Keratinocyte (primary cell): ENCODE data around the gene SPON1. TPM values are rescaled to one million over a fixed set of nuclear protein-coding genes. Genes with fewer than 3 reads are reported as not detected.
A peak's percentile ranks its signal among the peaks of the same experiment; 100 is the strongest.

Experiments
- DNase-seq: peaks from one replicate; pipeline ENCODE4 v3.0.0-alpha.2; 2011; ENCODE audit warnings: low read depth, missing footprints, low spot score
- FAIRE-seq: peaks from 2 replicates; lab custom pipeline; 2011; peaks lifted over from hg19 to GRCh38; lab: Jason Lieb, UNC
- H2AFZ ChIP-seq: 2 replicates; pipeline ENCODE4 v1.6.0; 2012; ENCODE audit warnings: low read length, control low read depth, inconsistent platforms; ENCODE audit not compliant: control insufficient read depth
- H3K27ac ChIP-seq: 2 replicates; pipeline ENCODE4 v1.5.1; 2011; ENCODE audit warnings: low read length; ENCODE audit not compliant: control insufficient read depth, insufficient read depth
- H3K27me3 ChIP-seq: 3 replicates; pipeline ENCODE4 v1.6.0; 2011; ENCODE audit warnings: low read length; ENCODE audit not compliant: control insufficient read depth, insufficient read depth; ENCODE audit errors: extremely low read depth
- H3K36me3 ChIP-seq, 2 experiments: 2 replicates in 1 of 2; 3 replicates in 1 of 2; pipeline ENCODE4 v1.5.1; 2011; ENCODE audit warnings: low read length in 2 of 2, mild to moderate bottlenecking in 1 of 2; ENCODE audit not compliant: control insufficient read depth in 2 of 2, insufficient read depth in 2 of 2; ENCODE audit errors: extremely low read depth in 1 of 2
- H3K4me1 ChIP-seq: 3 replicates; pipeline ENCODE4 v1.5.1; 2011; ENCODE audit warnings: low read length; ENCODE audit not compliant: control insufficient read depth, insufficient read depth; ENCODE audit errors: extremely low read depth
- H3K4me2 ChIP-seq: 3 replicates; pipeline ENCODE4 v1.6.0; 2011; ENCODE audit warnings: low read depth, low read length; ENCODE audit not compliant: control insufficient read depth, insufficient read depth; ENCODE audit errors: extremely low read depth
- H3K4me3 ChIP-seq, 3 experiments: fragments of 200-600 bp in 1 of 3; sonication (generic) in 1 of 3; 2 replicates in 2 of 3; 3 replicates in 1 of 3; pipeline ENCODE4 v1.5.1; 2011 to 2016; ENCODE audit warnings: low read length in 3 of 3, mild to moderate bottlenecking in 3 of 3, control low read depth in 2 of 3, inconsistent platforms in 1 of 3, low read depth in 1 of 3, mixed read lengths in 1 of 3, mixed run types in 1 of 3, moderate library complexity in 1 of 3; ENCODE audit not compliant: control insufficient read depth in 2 of 3, insufficient read depth in 2 of 3; ENCODE audit errors: extremely low read depth in 1 of 3
- H3K79me2 ChIP-seq: 2 replicates; pipeline ENCODE4 v1.6.0; 2012; ENCODE audit warnings: low read length; ENCODE audit not compliant: control insufficient read depth, insufficient read depth
- H3K9ac ChIP-seq: 3 replicates; pipeline ENCODE4 v1.6.0; 2011; ENCODE audit warnings: low read length; ENCODE audit not compliant: control insufficient read depth, insufficient read depth; ENCODE audit errors: extremely low read depth
- H3K9me1 ChIP-seq: 3 replicates; pipeline ENCODE4 v1.6.0; 2011; ENCODE audit warnings: low read length; ENCODE audit not compliant: control insufficient read depth, insufficient read depth; ENCODE audit errors: extremely low read depth
- H3K9me3 ChIP-seq: 2 replicates; pipeline ENCODE4 v1.5.1; 2012; ENCODE audit warnings: low read depth, low read length; ENCODE audit not compliant: control insufficient read depth
- H4K20me1 ChIP-seq: 3 replicates; pipeline ENCODE4 v1.6.0; 2011; ENCODE audit warnings: low read length; ENCODE audit not compliant: control insufficient read depth, insufficient read depth; ENCODE audit errors: extremely low read depth
- CTCF ChIP-seq, 3 experiments: IDR thresholded peaks in 1 of 3; conservative IDR thresholded peaks in 1 of 3; optimal IDR thresholded peaks in 1 of 3; 2 replicates in 2 of 3; 3 replicates in 1 of 3; pipeline versions ENCODE3 to v1.5.1; 2011; ENCODE audit warnings: low read length in 3 of 3, mild to moderate bottlenecking in 3 of 3, moderate library complexity in 2 of 3, control low read depth in 1 of 3, inconsistent platforms in 1 of 3; ENCODE audit not compliant: insufficient read depth in 2 of 3; ENCODE audit errors: extremely low read depth in 1 of 3
- EZH2 ChIP-seq: IDR thresholded peaks from one replicate; pipeline ENCODE4 v1.6.1; 2012; ENCODE audit warnings: inconsistent platforms, mild to moderate bottlenecking, low read length, moderate library complexity
- dilution Hi-C: fragments of 300-500 bp; cut with MboI; formaldehyde crosslinking; loops from one replicate; pipeline ENCODE4 v1.7.0; 2020; ENCODE audit warnings: low sequenced_read_pairs; ENCODE audit not compliant: extremely low pct_ligation_motif_present
- polyA plus RNA-seq, 5 experiments: library from polyadenylated mRNA; depleted of rRNA in 3 of 5; stranded (reverse) in 3 of 5; stranded (forward) in 1 of 5; unstranded in 1 of 5; fragments of >200 nt; gene quantifications; 1 replicate in 1 of 5; 2 replicates in 3 of 5; 3 replicates in 1 of 5; pipeline versions ENCODE4 v1.2.1 to v1.2.3, GENCODE V29; 2011 to 2012; ENCODE audit warnings: missing spikeins in 2 of 5, low read depth in 1 of 5, low replicate concordance in 1 of 5

SPON1 gene
- polyA plus RNA-seq, 1 donor (not counting 4 experiments of a cell fraction or from before 2014, with no cell fraction given) = not detected

GRCh38 chr11:13921545-13921944, 41.0 kb upstream of the SPON1 start:
- Histone ChIP-seq H3K4me1 (peaks cover 12% of the 10 kb centered on the region), H3K79me2 (no peaks in the 10 kb centered on the region), H3K9me3 (no peaks in the 10 kb centered on the region), H3K4me2 (no peak overlapping the region), H4K20me1 (no peaks in the 10 kb centered on the region), H3K27ac (no peak overlapping the region), H3K9me1 (no peaks in the 10 kb centered on the region), H3K36me3 (no peaks in the 10 kb centered on the region), H3K9ac (no peak overlapping the region), H2AFZ (no peak overlapping the region), H3K4me3 (no peak overlapping the region), H3K27me3 (peaks cover 4% of the 10 kb centered on the region)
- TF ChIP-seq CTCF (optimal IDR thresholded peaks at IDR 0.05 in 1 of 3, IDR thresholded peaks at IDR 0.05 in 1 of 3, conservative IDR thresholded peaks at IDR 0.05 in 1 of 3; ENCODE audit: extremely low read depth in 1 of 3, insufficient read depth in 2 of 3, low read length in 3 of 3) (no peak), EZH2 (no peak)
- no peak for FAIRE-seq
- dilution Hi-C loops = no loop called here
- DNase-seq = no peak

- Histone ChIP-seq H3K4me1 (peaks cover 12% of the 10 kb centered on the region), H3K9me1 (no peaks in the 10 kb centered on the region), H3K4me2 (peak overlapping the region; percentile 12), H3K9ac (no peak overlapping the region), H3K4me3 (no peak overlapping the region), H3K36me3 (no peaks in the 10 kb centered on the region), H3K9me3 (no peaks in the 10 kb centered on the region), H3K79me2 (no peaks in the 10 kb centered on the region), H4K20me1 (no peaks in the 10 kb centered on the region), H3K27ac (no peak overlapping the region), H2AFZ (no peak overlapping the region), H3K27me3 (peaks cover 4% of the 10 kb centered on the region)
- DNase-seq (no peak), FAIRE-seq (no peak)
- dilution Hi-C loops = no loop called here
- TF ChIP-seq CTCF (optimal IDR thresholded peaks at IDR 0.05 in 1 of 3, IDR thresholded peaks at IDR 0.05 in 1 of 3, conservative IDR thresholded peaks at IDR 0.05 in 1 of 3; ENCODE audit: extremely low read depth in 1 of 3, insufficient read depth in 2 of 3, low read length in 3 of 3) (peak in 2 of 3 experiments; percentile 7 to 22), EZH2 (no peak)
These were observed 39.3 kb upstream of the SPON1 start for GRCh38 chr11:13923182-13923581.
